Measurements from ENCODE around the gene GOLGA7B.
A peak's percentile ranks its signal among the peaks of the same experiment; 100 is the strongest.
"Not testable (repeated sequence)": the region's sequence is repeated elsewhere in the genome, so short reads cannot be mapped to it uniquely, and the experiment has no call there.

Gene GOLGA7B

DNA sequence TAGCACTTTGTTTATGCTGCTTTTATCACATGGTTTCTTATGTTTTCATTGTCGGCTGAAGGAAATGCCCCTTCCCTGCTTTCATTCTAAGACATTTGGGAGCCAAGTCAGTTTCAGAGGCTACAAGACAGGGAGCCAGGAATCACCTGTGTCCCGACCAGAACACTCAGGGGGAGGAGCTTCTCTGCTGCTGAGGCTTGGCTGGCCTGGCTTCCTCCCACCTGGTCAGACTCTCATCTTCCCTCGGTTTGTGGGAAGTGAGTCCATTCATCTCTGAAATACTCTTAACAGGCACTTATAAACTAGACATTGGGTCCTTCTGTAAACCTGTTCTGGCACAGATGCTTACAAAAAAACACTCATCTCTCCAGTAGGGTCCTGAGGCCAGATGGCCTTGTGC is 19.6 kb upstream of the GOLGA7B start:
- no peak for DNase-seq (ENCODE audit: low read depth in 4 of 4, low spot score in 1 of 4)

DNA sequence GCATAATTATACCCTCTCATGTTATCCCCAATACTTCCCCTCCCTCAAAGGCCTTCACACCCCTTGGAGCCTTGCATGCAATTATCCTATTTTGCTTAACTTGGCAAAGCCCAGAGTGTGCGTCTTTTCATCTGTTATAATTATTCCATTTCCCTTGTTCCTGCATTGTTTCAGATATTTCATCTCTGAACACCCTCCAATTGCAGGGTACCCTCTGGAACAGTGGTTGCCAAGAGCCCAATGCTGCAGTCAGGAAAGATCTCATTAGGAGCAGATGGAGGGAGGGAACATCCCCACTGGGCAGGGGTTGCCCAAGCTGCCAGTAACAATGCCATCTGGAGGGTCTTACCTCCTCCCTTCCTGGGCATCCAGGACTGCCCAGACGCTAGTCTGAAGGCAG is 18.4 kb upstream of the GOLGA7B start:
- no peak for DNase-seq (ENCODE audit: low read depth in 4 of 4, low spot score in 1 of 4)

DNA sequence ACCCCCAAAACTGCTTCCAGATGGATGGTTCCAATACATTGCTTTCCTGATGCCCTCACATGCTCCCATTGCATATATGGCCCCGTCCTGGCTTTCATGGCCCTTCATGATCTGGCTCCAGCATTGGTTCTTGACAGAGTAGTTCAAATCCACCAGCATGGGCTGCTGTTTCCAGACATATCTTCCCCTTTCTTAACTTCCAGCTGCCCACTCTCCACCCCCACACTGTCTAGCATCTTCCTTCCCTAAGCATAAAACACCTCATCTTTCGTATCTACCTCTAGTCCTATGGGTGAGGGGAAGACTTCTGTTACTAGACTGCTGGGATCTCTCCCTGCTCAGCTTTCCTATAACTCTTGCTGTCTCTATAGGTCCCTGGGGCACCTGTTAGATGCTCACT is 13.2 kb upstream of the GOLGA7B start:
- no peak for DNase-seq (ENCODE audit: low read depth in 4 of 4, low spot score in 1 of 4)

DNA sequence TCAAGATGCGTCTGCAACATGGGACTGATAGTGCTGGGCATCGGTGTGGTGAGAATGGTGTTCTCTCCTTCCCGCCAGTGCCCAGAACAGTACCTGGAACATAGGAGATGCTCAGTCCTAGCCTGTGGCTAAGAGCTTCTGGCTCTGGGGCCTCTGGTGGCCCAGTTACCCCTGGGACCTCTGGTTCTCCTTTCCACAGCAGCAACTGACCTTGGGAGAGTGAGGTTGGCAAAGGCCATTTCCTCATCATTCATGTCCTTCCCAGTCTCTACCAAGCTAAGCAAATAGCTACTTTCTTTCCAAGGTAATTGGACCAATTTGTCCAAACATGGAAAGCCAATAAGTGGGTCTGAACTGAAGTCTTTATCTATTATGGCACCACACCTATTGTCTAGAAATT is 11.6 kb upstream of the GOLGA7B start:
- DNase-seq (ENCODE audit: low read depth in 4 of 4, low spot score in 1 of 4), result no peak

DNA sequence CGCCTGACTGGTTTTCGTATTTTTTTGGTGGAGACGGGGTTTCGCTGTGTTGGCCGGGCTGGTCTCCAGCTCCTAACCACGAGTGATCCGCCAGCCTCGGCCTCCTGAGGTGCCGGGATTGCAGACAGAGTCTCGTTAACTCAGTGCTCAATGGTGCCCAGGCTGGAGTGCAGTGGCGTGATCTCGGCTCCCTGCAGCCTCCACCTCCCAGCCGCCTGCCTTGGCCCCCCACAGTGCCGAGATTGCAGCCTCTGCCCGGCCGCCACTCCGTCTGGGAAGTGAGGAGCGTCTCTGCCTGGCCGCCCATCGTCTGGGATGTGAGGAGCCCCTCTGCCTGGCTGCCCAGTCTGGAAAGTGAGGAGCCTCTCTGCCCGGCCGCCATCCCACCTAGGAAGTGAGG is 8.5 kb upstream of the GOLGA7B start:
- not testable (repeated sequence) for DNase-seq (ENCODE audit: low read depth in 4 of 4, low spot score in 1 of 4)

DNA sequence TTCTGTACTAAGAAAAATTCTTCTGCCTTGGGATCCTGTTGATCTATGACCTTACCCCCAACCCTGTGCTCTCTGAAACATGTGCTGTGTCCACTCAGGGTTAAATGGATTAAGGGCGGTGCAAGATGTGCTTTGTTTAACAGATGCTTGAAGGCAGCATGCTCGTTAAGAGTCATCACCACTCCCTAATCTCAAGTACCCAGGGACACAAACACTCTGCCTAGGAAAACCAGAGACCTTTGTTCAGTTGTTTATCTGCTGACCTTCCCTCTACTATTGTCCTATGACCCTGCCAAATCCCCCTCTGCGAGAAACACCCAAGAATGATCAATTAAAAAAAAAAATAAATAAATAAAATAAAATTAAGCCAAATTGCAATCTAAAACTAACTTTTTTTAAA is 7.5 kb upstream of the GOLGA7B start:
- not testable (repeated sequence) for DNase-seq (ENCODE audit: low read depth in 4 of 4, low spot score in 1 of 4)

DNA sequence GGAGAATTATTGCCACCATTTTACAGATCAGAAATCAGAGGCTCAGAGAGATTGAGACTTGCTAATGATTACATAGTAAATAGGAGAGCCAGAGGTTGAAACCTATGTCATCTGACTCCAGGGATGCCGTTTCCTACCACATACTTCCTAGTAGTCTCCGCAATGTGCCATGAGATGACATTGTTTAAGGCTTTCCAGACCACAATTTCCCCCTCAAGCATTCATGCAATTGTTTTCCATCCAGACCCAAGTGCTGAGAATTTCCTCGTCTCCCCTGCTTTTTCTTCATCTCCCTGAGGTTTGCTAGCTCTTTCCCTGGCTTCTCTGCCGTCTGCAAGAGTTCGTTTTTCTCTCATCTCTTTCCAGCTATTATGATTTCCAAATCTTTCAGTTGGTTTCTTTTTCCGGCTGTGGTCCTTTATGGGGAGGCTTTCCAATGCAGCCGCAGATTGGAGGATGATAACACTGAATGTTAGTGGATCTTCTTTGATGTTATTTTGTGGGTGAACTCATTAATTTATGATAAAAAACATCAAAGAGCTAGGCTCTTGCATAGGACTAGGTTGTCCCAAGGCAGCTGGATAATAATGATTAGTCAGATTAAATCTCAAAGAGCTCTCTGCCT is 6.9 kb upstream of the GOLGA7B start:
- no peak for DNase-seq (ENCODE audit: low read depth in 4 of 4, low spot score in 1 of 4)

DNA sequence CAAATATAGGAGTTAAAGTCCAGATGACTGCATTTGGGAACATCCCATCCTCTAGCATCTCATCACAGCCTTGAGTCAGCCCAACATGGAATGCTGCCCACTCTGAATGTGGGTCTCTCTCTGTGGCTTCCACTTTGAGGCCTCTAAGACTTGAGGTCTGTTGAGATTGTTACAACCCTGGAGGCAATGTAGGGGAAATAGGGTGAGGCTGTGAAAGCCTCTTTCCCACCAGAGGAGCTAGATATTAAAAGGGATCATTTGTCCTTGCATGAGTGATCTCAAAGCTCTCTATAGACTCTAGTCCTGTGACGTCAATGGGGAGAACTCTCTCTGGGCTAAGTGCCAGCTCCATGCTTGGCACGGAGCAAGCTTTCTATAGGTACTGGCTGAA is 6.4 kb upstream of the GOLGA7B start:
- no peak for DNase-seq (ENCODE audit: low read depth in 4 of 4, low spot score in 1 of 4)

DNA sequence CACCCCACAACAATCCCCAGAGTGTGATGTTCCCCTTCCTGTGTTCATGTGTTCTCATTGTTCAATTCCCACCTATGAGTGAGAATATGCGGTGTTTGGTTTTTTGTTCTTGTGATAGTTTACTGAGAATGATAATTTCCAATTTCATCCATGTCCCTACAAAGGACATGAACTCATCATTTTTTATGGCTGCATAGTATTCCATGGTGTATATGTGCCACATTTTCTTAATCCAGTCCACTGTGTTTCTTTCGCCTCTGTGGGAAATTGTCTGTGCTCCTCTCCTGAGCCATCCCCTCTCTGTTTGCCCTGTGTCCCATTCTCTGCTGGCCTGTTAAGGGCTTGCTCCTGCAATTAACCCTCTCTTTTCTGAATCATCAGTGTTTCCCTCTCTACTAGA is 5.7 kb upstream of the GOLGA7B start:
- DNase-seq (ENCODE audit: low read depth in 4 of 4, low spot score in 1 of 4), result not testable (repeated sequence)

DNA sequence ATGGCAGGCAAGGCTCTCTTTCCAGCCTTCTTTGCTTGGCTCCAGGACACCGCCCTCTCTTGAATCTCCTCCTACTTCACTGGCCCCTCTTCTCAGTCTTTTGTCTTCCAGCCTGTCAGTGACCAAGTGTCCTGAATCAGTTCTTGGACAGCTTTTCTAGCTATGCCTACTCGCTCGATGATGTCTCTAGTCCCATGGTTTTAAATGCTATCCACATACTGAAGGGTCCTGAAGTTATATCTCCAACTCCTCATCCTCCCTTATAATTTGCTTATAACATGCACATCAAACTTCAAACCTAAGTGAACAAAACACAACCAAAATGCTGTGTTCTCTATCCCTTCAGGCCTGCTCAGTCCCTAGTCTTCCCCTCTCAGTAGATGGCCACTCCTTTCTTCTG is 5.0 kb upstream of the GOLGA7B start:
- no peak for DNase-seq (ENCODE audit: low read depth in 4 of 4, low spot score in 1 of 4)

DNA sequence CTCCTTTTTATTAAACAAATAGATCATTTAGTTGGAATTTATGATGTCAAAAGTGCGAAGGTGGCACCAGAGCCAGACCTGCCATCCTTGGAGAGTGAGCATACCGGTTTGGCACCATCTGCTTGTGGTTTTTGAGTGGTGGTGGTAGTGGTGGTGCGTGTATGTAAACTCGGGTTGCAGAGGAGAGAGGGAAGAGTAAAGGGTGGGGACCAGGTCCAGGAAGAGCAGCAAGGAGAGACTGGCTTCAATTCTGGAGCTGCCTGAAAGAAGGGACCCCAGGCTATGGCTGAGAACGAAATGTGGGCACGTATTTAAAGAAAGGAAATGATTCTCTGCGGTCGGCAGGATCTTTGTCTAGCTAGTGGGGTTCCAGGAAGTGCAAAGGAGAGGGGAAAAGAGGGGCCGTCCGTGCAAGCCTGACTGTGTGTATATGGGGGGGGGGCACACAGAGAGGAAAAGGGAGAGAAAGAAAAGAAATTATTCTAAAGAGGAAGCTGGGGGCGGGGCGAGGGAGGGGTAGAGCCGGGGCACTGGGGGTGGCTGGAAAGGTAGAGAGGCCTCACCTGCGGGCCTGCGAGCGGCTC is 448 bp upstream of the GOLGA7B start:
- peak in 1 of 4 experiments; percentile 17 for DNase-seq (ENCODE audit: low read depth in 4 of 4, low spot score in 1 of 4)

DNA sequence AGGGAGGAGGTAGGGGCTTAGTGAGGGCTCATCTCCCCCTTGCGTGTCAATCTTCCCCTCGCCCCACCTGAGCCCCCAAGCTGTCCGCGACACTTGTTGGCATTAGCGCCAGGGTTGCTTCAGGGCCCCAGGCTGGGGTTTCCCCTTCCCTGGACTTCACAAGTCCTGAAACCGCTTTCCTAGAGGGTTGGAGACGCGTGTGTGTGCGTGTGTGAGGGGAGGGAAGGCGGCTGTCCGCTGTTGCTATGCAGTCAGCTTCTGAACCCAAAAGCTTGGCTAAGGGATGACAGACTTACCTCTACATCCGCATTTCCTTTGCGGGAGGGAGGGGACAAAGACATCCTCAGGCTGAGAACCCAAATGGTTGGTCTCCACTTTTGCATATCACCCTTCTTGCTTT is 803 bp downstream of the GOLGA7B start:
- DNase-seq (ENCODE audit: low read depth in 4 of 4, low spot score in 1 of 4), result no peak

DNA sequence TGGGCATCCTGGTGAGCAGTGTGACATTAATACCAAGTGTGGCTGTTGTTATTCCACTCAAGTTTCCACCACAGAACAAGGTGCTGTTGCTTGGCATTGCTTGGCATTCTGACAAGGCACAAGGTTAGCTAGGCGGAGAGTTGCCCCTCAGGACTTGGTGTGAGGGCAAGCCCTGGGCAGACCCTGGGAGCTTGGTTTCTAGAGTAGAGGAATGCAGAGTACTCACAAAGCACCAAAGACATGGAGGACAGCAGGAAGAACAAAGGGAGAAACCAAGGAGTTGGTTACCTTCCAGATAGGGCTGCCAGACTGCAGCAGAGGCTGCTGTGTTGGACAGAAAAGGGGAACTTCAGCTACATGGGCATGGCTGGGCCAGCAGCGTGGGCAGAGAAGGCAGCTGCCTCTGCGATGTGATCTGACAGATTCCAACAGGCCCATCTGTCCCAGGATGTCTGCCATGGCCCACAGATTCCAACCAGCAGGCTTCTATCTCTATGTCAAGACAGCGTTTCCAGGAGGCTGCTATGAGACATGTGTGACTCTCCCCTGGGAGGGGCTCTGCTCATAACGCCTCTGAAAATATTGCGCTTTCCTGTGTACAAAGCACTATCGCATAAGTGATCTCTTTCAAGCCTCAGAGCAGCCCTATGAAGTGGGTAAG is 1.8 kb downstream of the GOLGA7B start:
- DNase-seq (ENCODE audit: low read depth in 4 of 4, low spot score in 1 of 4), result no peak

DNA sequence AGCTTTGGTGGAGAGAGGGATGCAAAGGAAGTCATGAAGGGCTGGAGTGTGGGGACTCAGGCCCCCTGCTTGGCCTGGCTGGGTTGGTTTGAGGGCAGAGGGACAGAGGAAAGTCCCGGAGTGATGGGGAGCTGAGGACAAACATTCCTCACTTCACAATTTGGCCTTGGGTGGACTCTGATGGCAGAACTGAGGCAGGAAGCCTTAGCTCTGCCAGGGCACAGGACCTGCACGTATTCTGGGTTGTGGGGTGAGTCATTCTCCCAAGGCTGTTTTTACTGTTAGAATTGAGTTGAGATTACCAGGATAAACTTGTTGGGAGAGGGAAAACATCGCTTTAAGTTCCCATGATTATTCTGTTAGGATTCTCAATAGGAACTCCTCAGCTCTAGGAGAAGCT is 2.6 kb downstream of the GOLGA7B start:
- no peak for DNase-seq (ENCODE audit: low read depth in 4 of 4, low spot score in 1 of 4)

DNA sequence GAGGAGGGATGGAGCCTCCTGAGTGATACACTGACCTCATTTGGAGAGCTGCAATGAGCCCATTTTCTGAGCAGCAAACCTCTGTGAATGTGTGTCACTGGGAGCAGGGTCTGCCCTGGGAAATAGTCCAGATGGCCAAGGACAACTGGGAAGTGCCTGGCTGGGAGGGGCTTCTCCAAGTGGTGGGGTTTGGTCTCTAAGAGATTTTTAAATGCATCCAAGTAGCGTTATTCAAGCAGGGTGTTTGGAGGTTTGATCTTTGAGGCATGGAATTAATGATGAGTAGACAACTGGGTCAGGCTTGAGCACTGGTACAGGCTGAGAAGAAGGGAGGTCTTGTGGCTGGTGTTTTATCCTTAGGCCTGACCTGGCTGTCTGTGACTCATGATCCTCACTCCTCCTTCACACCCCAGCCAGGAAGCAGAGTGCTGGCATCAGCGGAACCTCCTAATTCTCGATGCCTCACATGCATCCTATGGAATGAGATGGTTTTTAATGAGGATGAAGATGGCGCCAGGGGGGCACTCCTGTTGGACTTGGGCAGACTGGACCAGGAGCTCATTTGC is 3.3 kb downstream of the GOLGA7B start:
- no peak for DNase-seq (ENCODE audit: low read depth in 4 of 4, low spot score in 1 of 4)

DNA sequence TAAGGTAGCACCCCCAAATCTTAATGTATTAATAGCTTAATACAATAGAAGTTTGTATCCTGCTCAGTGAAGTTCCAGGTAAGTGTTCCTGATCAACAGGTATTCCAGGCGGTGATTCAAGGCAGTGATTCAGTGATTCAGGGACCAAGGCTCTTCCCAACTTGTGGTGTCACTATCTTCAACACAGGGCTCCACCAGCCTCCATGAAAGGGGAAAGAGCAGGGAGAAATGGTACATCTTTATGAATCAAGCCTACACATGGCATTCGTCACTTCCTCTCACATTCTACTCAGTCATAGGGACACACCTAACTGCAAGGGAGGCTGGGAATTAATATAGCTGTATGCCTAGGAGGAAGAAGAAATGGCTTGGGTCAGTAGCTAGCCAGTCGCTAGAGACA is 5.1 kb downstream of the GOLGA7B start:
- no peak for DNase-seq (ENCODE audit: low read depth in 4 of 4, low spot score in 1 of 4)

DNA sequence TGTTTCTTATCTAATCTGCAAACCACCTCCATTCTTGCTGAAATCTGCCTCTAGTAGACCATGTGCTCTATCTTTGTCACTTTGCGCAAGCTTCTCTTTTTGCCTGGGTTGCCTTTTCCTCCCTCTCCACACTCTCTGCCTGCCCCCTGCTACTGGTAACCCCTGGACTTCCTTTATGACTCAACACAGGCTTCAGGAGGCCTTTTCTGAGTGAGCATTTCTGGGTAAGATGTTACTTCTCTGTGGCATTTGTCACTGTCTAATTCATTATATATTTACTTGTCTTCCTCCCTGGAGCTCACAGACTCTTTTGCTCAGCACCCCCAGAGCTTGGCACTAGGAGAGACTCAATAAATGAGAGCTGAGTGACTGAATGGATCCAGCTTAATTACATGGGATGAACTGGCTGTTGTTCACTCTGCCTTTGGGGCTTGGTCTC is 8.4 kb downstream of the GOLGA7B start:
- DNase-seq (ENCODE audit: low read depth in 4 of 4, low spot score in 1 of 4), result no peak

DNA sequence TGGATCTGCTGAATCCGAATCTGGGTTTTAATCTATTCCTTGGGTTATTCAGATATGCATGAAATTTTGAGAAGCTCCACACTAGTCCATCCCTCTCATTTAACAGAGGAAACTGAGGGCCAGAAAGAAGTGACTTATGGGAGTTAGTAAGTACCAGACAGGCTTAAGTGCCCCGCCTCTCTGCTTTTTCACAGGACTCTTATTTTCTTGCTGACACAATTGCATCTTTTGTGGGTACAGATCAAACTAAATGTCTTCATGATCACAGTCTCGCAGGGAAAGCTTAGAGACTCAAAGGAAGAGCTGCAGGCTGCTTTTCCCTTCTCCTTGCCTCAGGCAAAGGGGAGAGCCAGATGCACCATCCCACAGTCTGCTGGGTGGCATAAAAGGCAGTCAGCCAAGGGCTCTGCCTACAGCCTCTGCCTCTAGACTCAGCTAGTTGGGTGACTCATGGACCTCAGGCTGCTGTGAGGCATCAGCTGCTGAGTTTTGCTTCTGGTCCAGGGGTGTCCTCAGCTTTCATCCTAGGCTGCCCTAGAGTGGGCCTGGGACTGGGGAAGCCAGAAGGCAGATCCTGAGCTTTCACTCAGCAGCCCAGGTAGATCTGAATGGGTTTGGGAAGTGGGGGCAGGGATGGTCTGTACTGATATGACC is 11.6 kb downstream of the GOLGA7B start:
- no peak for DNase-seq (ENCODE audit: low read depth in 4 of 4, low spot score in 1 of 4)

DNA sequence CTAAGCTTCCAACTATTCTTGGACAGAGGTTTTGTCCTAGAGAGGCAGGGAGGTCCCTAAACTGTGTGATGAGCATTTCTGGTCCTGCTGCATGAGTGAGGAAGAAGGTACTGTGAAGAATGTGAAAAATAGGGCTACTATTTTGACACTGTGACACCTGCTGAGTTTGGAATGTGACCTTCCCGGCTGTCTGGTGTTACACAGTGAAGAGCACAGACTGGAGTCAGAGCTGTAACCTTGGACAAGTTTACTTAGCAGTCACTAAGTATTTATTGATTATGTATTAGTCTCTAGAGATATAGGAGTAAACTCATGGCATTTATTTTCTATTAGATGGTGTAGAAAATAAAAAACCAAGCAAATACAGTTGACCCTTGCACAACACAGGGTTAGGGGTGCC is 12.3 kb downstream of the GOLGA7B start:
- DNase-seq (ENCODE audit: low read depth in 4 of 4, low spot score in 1 of 4), result no peak

DNA sequence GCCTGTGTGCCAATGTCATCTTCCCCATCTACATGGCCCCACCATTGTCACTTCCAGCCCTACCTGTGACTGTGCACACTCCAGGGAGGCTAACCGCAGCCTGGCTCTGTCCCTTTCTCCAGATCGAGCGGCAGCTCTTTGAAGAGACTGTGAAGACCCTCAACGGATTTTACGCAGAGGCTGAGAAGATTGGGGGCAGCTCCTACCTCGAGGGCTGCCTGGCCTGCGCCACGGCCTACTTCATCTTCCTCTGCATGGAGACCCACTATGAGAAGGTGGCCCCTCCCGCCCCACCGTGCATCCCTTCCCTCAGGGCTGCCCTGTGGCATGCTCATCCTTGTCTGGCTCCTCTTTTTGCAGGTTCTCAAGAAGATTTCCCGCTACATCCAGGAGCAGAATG is 14.2 kb downstream of the GOLGA7B start:
- DNase-seq (ENCODE audit: low read depth in 4 of 4, low spot score in 1 of 4), result no peak

DNA sequence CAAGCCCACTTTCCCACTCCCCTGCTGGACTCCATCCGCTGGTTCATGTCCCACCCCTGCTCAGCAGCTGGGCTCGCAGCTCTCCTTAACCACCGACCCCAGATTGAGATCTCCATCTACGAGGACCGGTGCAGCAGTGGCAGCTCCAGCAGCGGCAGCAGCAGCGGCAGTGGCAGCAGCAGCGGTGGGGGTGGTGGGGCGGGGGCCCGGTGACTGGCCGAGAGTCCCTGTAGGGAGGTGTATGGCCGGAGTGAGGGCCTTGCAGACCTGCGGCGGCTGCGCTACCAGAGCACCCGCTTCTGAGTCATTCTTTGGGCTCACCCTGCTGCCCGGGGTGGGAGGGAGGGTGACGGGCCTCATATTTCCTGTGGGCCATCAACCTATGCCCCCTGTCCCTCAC is 15.8 kb downstream of the GOLGA7B start:
- DNase-seq (ENCODE audit: low read depth in 4 of 4, low spot score in 1 of 4), result no peak

Data from stimulated activated CD4-positive, alpha-beta T cell treated with anti-CD3 and anti-CD28 coated beads, Interleukin-1b, Interleukin-23, amount 100 ng/mL, for 24 hours (primary cell).